DMS114 treated with DMSO at 0.1 percent for 48 hours (cell line): ENCODE results near the gene IGFL1.
"Not testable (repeated sequence)": the region's sequence is repeated elsewhere in the genome, so short reads cannot be mapped to it uniquely, and the experiment has no call there.

Source experiments
- DNase-seq: peaks from one replicate; lab custom pipeline; 2025; ENCODE audit not compliant: unreplicated experiment; lab: John Stamatoyannopoulos, UW

Gene IGFL1

DNA sequence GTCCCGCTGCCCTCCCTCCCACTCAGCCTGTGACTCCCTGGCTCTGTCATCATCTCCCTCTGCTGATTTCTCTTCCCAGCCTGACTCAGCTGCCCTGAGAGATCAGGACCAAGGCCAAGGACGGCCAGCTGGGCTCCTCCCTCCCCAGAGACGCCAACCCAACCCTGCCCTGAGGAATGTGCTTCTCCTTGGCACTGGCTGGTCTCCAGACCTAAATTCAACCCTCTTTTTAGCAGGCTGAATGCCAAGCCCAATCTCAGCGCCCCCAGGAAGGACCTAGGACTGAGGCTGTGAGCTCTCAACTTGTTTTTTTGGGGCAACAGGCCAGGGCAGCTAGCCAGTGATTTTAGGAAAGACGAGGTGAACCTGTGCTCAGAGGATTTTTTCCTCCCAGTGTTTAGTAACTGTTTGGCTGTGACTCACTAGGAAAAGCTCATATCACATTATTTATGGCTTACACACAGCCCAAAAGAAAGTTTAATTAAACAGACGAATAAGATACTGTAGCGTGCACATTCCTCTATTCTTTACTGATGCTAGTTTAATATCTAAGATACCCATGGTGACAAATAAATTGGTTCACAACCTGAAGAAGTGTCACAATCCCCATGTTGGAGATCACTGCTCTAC is 7.4 kb upstream of the IGFL1 start:
- no peak for DNase-seq

DNA sequence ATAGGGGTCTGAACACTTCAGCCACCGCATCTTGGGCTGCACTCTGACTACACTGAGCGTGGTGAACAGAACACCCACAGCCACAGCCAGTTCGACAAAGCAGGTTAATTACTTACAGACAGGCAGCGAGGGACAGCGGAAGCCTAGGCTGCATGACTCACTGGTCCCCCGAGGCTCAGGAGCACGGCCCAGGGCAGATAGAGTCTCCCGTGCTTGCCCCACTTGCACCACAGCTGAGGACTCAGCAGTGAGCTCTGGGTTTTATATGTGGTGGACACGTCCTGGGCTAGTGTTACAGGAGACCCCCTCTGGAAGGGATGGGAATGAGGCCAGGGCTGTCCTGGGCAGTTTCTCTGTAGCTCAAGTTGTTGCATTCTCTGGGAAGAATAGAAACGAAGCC is 5.8 kb upstream of the IGFL1 start:
- not testable (repeated sequence) for DNase-seq

DNA sequence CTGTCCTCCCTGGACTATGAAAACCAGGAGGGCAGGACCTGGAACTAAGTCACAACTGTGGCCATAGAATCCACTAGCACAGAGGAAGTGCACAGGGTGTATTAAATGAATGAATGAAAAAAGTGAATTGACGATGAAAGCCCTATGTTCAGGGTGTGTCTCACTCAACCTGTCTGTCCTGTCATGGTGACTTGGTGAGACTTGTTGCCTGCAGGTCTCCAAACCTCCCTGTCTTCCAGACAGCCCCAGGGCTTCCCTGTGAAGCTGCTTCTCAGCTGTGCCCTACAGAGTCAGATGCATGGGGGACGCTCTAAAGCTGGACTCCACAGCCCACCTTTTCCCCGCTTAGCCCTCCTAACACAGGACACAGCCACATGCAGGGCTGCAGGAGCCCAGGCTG is 4.8 kb upstream of the IGFL1 start:
- DNase-seq, result no peak

DNA sequence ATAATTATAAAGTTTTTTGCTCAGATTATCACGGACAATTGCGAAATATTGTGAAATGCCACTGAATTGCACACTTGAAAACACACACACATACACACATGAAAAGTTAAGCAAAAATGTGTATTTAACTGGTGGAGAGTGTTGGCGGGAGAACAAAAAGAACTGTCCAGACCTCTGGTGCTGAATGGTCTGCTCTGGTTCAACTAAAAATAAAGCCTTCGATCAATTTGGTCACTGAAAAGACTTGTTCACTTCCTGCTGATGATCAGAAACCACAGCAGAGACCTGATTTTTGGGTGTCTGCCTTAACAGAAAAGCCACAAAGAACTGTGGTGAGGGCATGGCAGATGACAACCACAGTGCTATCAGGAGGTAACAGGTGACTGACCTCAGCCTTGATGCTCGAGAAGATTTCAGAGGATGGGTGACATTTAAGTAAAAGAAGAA is 4.0 kb upstream of the IGFL1 start:
- DNase-seq, result no peak

DNA sequence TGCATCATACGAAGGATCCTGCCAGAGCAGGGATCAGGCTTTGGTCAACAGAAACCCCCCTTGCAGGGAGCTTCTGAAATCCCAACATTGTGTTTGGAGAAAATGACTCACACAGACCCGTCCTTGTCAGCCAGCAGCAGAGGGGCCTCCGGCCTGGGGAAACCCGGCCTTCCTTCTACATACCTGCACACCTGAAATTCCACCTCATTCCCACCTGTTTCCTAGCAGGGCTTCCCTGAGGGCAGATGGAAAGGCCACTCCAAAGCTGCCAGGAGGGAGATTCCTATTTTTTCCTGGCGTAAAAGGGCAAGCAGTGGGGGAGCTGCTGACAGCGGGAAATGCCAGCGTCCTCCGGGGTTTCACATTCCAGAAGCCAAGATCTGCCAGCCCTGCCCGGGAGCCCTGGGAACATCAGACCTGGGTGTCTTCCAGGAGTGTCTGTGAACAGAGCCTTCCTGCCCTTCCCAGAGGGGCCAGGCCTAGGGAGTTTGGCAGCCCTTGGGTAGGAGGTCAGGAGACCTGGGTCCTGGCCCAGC is 3.0 kb upstream of the IGFL1 start:
- no peak for DNase-seq

DNA sequence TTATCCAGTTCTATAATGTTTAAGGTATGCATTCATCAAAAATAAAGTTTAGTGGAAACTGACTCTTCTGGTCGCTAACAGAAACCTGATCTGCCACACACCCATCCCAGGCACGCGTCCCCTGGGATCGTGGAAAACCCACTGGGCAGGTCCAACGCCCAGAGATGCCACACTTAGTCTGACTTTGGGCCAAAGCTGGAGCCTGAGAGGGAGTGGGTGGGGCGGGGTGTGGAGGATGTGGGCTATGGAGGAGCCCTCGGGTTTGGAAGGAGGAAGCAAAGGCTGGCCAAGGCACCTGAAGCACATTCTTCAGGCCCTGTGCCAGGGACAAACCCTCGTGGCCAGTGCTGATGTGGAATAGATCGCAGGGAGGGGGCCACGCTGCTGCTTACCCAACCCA is 2.5 kb downstream of the IGFL1 start:
- no peak for DNase-seq

DNA sequence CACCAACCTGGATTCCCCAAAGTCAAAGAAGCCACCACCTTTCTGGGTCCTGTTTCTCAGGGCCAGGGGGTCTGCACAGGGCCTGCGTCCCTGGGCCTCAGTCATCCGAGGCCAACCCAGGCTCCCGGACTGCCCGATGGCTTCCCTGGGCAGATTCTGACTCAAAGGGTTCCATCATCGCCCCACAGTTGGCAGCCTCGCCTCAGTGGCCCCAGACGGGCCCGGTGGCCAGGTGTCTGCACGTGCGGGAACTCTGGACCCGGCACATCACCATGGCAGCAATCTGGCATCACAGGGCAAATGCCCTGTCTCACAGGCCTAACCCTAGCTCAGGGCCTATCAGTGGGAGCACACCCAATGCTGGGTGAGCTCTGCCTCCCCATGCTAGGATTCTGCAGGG is 2.9 kb downstream of the IGFL1 start:
- no peak for DNase-seq

DNA sequence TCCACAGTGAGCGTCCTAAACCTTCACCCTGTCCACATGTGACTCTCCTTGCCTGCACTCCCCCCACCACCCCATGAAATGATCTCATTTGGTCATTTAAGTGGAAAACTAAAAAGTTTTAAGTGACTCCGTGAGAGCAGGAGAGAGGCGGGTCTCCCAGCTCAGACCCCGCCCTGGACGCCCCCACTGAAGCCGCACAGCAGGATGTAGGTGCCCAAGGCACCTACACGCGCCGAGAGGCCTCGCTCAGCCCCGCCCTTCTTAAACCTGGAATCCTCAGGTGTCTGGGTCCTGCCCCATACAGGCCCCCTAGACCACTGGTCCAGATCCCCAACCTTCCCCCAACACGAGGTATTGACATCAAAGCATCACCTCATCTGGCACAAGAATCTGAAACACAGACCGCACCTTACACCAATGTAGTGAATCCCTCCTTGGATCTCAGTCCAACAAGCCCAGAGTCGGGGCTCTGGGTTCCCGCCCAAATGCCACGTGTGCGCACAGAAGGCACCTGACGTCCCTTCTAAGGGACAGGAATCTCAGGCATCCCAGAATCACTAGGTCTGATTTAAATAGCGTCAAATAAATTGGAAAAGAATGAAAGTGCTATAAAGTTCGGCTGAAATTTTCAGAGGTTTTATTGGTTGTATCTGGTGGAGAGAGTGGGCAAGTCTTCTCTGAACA is 3.5 kb downstream of the IGFL1 start:
- DNase-seq, result no peak

DNA sequence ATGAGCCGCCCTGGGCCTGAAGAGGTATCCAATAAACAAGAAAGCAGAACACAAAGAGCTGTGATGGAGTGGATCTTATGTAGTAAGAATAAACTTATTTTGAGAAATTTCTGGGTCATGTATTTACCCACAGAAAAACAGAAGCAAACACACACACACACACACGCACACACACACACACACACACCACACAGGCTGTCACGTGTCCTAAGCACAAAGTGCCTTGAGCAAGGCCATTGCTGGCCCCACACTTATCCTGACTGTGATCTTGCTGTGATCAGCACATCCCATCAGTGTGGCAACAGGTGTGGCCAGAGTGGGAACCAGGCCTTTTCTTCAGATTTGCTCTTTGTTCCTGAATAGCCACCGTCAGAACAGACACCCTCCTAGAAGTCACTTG is 4.3 kb downstream of the IGFL1 start:
- DNase-seq, result not testable (repeated sequence)

DNA sequence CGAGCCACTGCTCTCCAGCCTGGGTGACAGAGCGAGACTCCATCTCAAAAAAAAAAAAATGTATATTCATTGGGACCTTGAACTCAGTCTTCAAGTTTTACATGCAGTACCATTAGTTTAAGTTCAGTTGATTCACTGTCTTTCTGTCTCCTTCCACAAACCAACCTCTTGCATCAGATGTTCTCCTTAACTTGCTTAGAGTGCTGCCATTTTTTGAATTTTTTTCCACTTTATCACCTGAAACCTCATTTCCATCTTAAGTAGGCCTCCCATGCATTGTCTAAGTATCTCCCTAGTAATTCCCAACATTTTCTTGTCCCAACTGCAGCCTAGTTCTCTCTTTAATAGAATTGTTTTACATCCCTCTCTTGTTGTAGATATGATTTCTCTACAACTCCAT is 8.6 kb downstream of the IGFL1 start:
- DNase-seq, result not testable (repeated sequence)

DNA sequence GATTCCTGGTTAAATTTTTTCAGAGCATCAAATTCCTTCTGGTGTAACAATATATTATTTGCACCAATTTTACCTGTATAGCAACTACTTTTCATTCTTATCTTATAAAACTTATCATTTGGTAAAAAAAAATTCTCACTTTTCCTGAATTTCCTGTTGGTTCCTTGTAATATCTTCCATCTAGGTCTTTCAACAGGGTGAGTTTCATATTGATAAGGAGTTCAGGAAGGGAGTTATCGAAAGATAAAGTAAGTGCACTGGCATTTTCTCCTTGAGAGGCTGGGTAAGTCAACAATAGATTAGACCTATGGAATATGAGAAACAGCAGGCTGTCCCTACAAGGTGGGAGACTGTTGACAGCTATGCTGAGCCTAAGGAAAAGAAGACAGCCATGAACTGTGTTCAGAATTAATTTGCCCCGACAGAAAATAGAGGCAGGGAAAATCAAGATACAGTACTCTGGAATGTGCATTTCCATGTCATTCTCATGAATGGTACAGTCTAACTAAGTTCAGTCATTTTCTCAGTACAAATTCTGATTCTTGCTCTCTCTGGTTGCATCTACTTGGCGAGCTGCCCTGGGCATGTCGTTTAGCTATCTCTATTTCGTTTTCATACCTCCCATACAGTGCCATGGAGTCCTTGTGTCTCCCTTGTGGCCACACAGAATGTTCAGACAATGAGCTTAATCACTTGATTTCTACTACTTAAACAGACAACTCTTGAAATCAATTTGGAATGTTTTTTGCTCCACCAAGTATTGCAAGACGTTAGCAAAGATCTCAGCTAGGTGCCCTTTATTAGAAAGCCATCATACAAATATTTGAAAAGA is 9.9 kb downstream of the IGFL1 start:
- no peak for DNase-seq

DNA sequence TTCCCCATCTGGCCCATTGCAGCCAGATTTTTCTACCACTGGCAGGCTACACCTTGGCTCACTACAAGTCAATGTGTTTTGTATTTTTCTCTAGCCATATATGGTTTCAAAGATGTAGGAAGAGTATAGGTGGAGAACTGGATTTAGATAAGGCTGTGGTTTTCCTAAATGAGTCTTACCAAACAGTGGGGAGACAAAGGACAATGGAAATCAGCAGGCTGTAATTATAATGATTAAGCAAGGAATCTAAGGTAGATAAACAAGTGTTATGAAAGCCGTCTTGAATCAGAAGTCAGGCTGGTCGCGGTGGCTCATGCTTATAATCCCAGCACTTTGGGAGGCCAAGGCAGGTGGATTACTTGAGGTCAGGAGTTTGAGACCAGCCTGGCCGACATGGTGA is 11.2 kb downstream of the IGFL1 start:
- DNase-seq, result no peak

DNA sequence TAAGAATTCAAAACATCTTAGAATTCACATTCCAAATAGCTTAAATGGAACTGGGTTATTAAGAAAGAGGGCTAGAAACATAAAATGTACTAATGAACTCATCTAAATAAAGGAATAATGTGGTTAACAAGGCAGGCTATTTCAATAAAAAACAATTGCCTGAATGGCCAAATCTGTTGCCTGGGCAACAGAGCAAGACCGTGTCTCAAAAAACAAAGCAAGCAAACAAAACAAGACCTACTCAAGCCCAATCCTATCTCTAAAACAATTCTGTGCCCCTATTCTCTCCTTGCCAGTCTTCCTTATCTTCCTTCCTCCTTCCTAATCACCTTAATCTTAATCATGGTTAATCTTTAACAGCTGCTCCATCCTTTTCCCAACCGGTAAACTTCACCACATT is 12.1 kb downstream of the IGFL1 start:
- DNase-seq, result no peak

DNA sequence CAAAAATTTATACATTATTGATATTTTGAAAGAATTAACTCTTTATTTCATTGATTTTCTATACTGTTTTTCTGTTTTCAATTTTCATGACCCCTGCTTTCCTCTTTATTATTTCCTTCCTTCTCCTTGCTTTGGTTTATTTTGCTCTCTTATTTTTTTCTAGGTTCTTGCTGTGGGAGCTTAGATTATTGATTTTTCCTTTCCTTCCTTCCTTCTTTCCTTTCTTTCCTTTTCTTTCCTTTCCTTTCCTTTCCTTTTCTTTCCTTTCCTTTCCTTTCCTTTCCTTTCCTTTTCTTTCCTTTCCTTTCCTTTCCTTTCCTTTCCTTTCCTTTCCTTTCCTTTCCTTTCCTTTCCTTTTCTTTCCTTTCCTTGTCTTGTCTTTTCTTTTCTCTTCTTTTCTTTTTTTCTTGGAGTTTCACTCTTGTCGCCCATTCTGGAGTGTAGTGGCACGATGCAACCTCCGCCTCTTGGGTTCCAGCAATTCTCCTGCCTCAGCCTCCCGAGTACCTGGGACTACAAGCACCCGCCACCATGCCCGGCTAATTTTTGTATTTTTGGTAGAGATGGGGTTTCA is 13.6 kb downstream of the IGFL1 start:
- DNase-seq, result not testable (repeated sequence)

DNA sequence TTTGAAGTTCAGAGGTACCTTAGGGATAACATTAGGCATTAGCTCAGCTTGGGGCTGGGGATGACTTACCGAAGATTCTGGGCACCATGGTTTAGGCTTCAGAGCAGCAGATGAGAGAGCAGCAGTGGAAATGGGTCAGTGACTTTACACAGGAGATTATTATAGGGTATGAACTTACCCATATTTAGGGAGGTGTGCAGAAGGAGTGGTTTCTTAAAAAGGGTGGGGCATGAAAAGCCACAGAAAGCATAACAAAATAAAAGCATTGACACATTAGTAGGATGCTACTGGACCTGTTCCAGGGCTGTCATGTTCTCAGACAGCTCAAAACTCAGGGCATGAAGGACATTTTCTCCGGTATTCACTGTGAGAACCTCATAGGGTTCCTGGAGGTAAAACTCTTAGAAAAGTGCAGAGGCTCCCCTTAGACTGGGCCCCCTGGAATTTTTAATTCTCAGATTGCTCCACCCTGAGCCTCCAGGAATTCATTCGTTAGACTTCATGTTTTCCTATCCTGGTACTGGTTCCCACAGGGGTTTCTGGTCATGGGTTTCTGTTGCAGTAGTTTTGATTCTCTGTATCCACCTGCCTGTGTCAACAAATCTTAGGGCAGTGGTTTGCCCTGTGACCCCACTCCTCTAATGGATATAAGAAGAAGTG is 20.7 kb downstream of the IGFL1 start:
- DNase-seq, result no peak

DNA sequence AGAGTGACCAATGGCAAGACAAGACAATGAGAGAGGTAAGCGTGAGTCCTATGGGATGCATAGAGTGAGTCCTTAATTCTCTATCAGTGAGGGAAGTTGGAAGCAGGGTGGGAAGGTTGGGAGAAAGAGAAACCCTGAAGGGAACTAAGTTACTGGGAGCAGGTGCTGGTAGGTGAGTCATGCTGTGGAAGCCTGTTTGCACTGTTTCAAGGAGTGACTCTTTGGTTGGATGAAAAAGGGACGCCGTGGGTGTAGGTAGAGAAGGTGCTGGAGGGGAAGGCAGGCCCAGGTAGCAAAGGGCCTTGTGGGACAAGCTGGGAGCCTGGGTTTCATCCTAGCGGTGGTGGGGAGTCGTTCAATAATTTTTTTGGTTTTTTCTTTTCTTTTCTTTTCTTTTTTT is 21.9 kb downstream of the IGFL1 start:
- DNase-seq, result no peak

DNA sequence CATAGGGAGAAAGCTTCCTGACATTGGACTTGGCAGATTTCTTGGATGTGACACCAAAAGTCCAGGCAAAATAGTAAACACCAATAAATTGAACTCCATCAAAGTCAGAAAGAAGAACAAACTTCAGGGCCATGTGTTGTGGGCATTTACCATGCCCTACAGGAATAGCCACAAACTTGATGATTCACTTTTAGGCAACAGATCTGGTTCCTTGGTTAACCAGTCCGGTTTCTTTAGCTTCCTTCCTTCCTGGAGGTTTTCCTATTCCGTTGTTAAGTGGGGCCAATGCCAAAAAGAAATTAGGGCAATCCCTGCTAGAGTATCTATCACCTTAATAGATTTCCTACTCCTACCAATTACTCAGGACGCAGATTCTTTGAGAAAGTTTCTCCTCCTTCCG is 25.2 kb downstream of the IGFL1 start:
- DNase-seq, result no peak

DNA sequence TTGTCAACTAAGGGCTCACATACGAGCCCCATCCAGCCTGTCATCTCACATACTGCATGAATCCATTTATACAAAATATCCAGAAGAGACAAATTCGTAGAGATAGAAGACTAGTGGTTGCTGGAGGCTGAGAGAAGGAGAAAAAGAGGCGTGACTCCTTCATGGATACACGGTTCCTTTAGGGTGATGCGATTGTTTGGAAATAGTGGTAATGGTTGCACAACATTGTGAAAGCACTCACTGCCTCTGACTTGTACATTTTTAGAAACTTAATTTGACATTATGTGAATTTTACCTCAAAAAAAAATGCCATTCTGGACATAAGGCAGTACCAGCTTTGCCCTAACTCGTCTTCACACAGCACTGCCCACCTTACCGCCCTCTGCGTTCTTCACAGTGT is 27.3 kb downstream of the IGFL1 start:
- no peak for DNase-seq

DNA sequence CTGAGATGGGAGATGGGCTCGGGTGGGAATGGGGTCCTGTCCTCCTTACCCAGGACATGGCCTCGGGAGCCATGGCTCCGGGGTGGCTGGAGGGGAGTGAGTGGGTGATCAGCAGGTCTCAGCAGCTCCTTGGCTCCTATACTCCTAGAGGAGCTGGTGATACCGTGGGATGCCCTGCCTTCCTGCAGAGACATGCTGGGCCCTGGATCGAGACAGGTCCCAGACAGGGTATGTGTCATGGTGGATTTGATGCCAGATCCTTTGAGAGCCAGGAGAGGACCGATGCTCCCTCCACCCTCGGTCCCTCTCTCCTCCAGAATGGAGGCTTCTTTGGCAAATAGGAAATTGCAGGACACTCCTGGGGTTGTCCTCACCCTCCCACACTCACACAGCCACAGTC is 32.0 kb downstream of the IGFL1 start:
- not testable (repeated sequence) for DNase-seq

DNA sequence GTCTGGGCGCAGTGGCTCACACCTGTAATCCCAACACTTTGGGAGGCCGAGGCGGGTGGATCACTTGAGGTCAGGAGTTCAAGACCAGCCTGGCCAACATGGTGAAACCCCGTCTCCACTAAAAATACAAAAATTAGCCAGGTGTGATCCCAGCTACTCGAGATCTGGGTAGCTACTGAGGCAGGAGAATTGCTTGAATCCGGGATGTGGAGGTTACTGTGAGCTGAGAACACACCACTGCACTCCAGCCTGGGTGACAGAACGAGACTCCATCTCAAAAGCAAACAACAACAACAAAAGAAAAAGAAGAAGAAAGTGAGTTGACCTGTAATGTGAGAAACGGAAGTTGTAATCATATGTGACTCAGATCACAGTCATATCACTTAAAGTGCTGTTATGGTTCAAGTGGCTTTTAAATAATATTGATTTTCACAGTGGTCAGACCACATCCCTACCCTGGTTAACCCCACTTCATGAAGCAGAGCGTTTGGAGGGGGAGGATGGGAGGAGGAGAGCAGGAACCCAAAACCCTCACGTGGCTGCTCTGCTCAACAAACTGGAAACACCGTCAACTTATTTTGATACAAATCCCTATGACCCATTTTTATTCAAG is 33.2 kb downstream of the IGFL1 start:
- DNase-seq, result not testable (repeated sequence)

DNA sequence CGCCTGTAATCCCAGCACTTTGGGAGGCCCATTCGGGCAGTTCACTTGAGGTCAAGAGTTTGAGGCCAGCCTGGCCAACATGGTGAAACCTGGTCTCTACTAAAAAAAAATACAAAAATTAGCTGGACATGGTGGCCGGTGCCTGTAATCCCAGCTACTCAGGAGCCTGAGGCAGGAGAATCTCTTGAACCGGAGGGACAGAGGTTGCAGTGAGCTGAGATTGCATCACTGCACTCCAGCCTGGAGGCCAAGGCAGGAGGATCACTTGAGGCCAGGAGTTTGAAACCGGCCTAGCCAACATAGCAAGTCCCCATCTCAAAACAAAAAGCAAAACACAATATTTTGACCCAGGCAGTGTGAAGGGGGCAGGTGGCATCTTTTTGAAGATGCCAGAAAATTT is 35.3 kb downstream of the IGFL1 start:
- not testable (repeated sequence) for DNase-seq
